TTC549 (cell line): ENCODE data around the gene NISCH.

Experiments used
- FAIRE-seq: peaks from 2 replicates; lab custom pipeline; 2012; peaks lifted over from hg19 to GRCh38; lab: Jason Lieb, UNC

Gene NISCH

DNA sequence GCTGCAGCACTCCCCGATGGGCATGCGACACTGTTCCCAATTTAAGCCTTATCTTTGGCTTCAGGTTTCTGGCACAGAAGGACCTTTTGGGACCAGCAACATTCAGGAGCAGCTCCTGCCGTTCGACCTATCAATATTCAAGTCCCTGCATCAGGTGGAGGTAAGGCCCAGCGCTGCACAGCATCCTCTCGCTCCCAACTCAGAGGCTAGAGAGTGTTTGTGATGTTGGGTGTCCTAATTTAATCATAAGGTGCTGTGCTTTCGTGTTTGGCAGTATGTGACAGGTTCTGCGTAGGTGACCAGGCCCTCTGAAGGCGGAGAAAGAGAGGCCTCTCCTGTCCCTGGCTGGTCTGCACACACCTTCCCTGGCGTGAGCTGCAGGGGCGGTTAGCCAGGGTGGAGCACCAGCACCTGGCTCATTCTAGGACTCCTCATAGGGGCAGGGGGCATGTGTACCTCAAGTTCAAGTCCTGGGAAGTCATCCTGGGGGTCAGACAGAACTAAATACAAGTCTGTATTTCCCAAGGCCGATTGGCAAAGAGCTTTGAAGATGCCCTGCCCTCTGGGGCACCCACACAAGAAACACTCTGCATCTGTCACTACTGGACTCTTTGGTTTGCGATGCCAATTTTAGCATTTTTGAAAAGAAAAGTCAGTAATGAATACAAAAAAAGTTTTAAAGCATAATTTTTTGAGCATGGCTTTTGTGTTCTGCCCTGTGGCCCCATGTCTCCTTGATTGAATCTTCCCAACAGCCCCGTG, 17.0 kb downstream of the NISCH start:
- FAIRE-seq, result no peak

DNA sequence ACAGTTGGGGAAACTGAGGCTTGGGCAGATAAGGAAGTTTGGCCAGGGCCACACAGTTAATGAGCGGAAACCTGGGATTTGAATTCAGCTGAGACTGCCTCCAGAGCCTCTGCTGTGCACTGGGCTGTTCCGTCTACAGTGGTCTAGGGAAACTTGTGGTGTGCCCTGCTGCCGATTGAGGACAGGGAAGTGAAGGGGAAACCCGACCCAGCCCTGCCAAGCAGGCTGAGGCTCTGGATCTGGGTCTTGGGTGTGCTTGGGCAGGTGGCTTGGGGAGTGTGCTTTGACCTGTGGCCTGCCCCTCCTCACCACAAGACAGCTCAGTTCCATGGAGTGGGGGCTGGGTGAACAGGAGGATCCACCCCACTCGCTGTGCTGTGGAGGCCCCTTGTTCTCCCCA, 17.6 kb downstream of the NISCH start:
- FAIRE-seq, result no peak

DNA sequence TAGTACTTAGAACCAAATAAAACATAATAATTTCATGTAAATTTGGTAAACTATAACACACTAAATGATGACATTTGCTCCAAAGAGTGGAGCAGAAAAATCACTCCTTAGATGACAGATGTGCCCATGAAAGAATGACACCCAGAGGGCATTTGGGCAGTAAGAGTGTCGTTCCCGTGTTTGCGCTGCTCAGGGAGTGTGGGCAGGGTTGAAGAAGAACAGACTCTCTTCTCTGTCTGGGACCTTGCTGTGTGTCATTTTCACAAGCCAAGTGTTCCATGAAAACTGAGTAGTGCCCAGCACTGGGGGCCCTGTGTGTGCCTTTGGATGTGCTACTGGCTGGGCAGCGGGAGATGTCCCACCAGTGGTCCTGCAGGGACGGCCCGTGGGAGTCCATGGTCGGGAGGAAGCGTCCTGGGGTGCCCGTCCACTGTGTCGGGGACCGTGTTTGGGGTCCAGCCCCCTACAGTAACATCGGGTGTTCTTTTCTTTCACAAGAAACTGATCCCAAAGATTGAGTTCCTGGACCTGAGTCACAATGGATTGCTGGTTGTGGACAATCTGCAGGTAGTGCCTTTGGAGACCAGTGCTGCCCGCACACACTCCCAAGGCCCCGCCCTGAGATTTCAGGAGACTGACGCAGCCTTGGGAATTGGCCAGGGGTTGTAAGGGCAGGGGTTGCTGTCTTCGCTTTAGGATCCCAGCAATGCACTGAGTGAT, 21.8 kb downstream of the NISCH start:
- no peak for FAIRE-seq

DNA sequence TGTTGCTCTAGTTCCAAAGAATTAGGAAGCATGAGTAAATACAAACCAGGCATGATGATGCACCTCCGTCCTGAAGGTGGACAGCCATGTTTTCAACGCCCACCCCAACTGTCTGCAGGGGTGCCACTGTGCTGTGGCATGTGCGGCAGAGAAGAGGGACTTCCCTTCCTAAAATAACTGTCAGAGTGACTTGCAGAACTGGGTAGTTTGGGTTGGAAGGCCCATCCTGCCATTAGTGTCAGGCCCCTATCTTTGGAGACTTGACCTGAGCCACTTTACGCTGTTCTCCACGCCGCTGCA, 22.3 kb downstream of the NISCH start:
- no peak for FAIRE-seq

DNA sequence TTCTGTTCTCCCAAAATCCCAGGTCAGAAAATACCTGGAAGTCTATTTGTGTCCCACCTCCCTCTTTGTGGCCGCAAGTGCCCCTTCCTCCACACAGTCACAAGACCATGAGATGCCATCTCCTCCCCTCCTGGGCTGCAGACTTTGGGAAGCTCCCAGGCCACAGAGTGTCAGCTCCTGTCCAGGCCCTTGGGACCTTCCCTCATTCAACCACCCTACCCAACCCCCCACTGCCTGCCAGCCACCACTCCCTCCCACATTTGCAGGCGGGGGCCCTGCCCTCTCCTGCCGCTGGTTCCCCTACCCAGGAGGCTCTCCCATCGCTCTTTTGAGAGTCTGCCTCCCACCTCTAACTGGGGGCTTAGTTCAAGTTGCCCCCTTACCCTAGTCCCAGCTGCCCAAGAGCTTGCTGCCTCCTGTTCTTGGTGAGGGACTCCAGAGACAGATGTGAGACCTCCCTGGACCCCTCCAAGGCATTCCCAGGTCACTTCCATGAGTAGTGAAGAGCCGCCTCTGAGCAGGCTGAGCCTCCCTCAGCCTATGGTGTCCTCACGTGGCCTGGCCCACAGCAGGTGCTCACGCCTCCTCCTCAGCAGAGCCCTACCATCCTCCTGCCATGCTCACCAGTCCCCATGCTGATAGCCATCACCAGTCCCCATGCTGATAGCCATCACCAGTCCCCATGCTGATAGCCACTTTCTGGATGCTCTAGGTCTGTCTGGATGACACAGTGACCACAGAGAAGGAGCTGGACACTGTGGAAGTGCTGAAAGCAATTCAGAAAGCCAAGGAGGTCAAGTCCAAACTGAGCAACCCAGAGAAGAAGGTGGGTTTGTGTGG, 23.9 kb downstream of the NISCH start:
- FAIRE-seq, result no peak

DNA sequence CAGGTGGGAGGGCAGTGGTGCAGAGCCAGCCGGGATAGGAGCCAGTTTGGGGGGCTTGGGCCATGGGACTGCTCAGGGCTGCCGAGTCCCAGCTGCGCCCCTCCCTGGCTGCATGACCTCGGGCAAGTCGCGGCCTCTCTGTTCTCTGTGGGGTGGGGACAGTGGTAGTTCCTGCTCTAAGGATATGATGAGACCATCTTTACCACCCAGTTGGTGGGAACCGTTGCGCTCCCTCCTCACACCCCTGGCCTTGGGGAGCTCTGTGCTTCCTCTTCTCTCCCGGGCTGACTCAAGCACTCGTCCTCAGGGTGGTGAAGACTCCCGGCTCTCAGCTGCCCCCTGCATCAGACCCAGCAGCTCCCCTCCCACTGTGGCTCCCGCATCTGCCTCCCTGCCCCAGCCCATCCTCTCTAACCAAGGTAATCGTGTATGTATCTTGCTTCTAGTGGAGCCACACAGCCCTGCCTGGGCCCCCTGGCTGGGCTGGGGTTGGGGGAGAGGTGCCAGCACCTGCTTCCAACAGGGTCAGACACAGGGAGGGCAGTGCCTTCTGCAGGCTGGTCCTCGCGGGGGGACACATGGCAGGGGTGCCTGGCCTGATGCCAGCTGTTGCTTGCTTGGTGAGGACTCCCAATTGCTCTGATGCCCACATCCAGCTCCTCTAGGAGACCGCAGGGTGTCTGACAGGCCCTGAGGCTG, 24.6 kb downstream of the NISCH start:
- no peak for FAIRE-seq

DNA sequence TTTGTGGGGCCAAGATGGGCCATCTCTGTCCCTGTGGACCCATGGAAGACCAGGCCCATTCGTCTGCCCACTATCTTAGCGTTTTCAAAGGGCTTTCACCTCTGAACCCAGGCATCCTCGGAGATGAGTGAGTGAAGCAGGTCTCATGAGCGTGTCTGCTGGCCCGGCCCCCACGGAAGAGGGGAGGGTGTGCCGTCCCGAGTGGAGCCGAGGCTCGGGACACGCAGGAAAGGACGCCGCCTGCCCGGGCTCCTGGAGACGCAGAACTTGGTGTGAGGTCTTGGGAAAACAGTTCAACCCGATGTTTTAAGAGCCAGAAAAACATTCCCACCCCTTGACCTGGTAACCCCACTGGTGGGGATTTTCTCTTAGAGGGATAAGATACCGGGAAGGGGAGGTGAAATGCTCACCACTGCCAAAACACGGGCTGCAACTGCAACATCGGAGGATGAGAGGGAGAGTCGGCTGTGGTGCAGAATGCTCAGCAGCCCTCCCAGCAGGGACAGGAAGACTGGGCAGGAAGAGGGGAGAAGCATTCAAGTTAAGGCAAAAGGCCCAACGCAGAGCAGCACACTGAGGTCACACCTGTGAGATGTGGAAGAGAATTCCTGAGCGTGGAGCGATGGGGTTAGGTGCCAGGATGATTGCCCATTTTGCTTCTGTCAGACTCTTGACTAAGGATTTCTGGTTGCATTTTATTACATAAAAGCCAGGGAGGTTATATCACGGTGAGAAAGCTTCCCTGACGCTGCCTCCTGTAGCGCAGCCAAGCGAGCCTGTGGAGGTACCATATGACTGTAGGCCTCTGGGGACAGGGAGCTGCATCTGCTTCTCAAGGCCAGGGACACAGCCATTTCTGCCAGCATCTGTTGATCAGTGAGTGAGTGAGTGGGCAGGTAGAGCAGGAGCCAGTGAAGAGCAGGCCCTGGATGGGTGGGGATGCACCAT, 25.6 kb downstream of the NISCH start:
- FAIRE-seq, result no peak

DNA sequence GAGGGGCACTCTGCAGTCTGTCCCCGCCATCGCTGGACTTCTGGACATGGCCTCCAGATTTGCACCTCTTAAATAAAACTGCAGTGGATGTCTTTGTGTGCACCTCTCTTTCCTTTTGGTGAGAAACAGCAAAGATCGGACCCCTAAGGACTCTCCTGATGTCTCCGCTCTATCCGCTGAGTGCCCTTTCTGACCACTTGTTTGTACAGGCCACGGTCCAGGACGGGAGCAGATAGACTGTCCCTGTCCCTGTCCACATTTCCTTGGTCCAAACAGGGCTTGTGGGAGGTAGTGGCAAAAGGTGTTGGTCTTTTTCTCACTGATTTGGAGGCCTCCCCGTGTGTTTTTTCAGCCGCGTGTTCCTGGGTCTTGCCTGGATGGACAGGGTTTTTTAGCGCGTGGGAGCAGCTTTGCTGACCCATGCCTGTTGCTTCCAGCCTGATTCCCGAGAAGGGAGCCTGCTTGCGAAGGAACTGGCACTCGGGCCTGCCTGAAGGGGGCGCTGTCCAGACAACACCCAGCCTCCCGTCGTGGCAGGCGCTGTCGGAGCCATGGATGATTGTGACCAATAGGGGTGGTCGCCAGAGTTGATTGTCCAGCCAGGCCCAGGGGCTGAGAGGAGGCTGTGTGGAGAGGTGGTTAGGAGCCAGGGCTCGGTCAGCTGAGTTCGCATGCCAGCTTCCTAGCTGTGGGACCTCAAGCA, 26.6 kb downstream of the NISCH start:
- FAIRE-seq, result no peak

DNA sequence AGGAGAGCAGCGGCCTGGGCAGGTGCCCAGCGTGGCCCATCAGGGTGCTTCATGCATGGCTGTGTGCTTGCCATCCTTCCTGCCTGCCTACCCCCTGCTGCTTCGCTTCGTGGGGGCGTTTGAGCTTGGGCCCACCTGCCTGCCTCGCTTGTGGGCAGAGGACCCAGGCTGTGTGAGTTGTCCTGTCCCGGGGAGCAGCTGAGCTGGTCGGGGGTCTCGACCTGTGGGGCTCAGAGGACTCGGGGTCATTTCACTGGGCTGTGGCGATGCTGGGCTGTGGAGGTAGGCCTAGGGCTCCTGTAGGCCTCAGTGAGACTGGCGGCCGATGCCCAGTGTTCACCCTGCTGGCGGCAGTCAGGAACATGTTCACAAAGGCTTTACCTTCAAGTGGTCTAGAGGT, 27.7 kb downstream of the NISCH start:
- no peak for FAIRE-seq

DNA sequence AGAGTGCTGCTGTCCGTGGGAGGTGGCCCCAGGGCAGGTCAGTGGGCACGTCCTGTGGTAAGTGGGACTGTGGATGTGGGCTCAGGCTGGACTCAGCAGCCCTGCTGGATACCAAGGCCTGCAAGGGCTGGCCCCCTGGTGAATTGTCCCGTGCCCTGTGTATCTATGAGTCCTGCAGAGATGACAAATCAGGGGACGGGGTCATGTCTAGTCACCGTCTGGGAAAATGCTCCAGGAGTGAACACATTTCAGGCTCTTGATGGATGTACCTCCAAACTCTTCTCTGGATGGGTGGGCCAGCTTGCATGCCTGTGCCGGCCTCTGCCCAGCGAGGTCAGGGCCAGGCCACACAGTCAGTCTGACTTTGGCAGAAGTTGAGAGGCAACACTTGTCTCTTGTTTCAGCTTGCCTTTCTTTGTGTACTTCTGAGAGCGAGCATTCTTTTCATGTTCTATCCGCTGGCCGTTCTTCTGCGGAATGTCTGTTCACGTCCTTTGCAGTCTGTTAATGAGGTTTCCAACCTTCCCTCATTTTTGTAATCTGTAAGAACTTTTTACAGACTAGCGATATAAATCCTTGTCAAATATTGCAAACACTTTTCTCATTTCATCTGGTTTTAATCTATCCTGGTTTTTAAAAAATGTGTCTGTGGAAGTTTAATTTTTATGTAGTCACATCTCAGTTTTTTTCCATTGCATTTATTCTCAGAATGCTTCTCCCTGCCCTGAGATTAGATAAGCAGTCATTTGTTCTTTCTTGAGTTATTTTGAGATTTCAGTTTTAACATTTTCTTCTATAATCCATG, 28.4 kb downstream of the NISCH start:
- no peak for FAIRE-seq

DNA sequence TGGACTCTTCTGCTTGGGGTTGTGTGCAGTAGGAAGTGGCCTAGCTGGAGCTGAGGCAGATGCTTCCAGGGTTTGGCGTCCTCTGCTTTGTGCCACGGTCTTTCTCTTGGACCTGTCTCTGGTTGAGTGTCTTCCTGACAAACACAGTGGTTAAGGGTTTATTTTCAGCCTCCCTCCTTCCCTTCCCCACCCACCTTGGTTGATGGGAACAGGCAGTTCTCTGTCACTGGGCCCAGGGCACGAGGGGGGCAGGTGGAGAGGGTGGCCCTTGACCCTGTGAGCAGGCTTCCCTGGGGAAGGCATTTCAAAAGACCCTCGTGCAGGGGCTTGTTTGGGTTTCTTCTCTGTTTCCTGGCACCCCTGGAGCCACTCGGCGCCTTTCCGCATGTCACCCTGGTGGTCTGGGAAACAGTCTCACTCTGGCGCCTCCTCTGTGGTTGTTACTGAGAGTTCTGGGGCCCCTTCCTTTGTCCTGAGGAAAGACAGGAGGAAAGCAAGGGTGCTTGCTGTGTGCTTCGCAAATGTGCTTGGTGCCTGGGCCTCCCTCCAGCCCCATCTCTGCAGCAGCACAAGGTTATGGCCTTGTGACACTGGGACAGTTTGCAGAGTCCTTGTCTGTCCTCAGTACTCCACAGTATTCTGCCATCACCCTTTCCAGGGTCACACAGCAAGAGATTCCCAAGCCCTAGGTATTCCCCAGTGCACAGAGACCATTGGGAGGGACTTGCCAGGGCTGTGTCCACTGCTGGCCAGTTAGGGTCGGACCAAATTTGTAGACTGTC, 29.5 kb downstream of the NISCH start:
- no peak for FAIRE-seq

DNA sequence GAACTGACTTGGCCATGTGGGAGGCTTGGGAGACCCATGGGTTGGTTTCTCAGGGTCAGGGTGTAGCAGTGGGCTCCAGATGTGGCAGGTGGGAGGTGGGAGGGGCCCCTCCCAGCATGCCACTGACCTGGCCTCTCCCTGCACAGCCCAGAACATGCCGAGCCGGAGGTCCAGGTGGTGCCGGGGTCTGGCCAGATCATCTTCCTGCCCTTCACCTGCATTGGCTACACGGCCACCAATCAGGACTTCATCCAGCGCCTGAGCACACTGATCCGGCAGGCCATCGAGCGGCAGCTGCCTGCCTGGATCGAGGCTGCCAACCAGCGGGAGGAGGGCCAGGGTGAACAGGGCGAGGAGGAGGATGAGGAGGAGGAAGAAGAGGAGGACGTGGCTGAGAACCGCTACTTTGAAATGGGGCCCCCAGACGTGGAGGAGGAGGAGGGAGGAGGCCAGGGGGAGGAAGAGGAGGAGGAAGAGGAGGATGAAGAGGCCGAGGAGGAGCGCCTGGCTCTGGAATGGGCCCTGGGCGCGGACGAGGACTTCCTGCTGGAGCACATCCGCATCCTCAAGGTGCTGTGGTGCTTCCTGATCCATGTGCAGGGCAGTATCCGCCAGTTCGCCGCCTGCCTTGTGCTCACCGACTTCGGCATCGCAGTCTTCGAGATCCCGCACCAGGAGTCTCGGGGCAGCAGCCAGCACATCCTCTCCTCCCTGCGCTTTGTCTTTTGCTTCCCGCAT, 31.8 kb downstream of the NISCH start:
- no peak for FAIRE-seq

DNA sequence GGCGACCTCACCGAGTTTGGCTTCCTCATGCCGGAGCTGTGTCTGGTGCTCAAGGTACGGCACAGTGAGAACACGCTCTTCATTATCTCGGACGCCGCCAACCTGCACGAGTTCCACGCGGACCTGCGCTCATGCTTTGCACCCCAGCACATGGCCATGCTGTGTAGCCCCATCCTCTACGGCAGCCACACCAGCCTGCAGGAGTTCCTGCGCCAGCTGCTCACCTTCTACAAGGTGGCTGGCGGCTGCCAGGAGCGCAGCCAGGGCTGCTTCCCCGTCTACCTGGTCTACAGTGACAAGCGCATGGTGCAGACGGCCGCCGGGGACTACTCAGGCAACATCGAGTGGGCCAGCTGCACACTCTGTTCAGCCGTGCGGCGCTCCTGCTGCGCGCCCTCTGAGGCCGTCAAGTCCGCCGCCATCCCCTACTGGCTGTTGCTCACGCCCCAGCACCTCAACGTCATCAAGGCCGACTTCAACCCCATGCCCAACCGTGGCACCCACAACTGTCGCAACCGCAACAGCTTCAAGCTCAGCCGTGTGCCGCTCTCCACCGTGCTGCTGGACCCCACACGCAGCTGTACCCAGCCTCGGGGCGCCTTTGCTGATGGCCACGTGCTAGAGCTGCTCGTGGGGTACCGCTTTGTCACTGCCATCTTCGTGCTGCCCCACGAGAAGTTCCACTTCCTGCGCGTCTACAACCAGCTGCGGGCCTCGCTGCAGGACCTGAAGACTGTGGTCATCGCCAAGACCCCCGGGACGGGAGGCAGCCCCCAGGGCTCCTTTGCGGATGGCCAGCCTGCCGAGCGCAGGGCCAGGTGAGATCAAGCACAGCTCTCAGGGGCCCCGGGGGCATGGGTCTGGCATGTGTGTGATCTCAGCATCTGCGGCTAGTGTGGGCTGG, 32.6 kb downstream of the NISCH start:
- no peak for FAIRE-seq

DNA sequence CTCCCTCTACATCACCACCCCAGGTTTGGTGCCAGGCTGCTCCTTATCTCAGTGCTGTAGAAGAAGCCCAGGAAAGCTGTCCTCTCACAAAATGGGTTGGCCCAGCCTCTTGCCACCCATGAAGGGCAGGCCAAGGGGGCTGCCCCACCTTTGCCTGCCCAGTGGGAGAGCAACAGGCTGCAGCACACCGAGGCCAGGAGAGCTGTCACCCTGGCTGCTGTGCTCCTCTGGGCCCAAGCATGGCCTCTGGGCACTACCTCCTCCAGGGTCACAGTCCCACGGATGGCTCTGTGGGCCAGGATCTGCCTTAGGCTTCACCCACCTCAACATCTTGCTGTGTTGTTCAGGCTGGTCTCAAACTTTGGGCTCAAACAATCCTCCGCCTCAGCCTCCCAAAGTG, 33.3 kb downstream of the NISCH start:
- no peak for FAIRE-seq

DNA sequence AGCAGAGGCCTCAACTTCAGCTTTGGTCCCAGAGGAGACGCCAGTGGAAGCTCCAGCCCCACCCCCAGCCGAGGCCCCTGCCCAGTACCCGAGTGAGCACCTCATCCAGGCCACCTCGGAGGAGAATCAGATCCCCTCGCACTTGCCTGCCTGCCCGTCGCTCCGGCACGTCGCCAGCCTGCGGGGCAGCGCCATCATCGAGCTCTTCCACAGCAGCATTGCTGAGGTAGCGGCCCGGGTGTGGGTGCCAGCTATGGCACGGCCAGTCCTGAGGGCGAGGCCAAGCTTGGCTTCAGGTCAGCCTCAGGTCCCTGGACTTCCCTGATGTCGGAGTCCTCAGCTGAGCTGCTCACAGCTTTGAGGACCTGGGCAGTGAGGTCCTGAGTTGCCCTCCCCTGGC, 34.0 kb downstream of the NISCH start:
- no peak for FAIRE-seq

DNA sequence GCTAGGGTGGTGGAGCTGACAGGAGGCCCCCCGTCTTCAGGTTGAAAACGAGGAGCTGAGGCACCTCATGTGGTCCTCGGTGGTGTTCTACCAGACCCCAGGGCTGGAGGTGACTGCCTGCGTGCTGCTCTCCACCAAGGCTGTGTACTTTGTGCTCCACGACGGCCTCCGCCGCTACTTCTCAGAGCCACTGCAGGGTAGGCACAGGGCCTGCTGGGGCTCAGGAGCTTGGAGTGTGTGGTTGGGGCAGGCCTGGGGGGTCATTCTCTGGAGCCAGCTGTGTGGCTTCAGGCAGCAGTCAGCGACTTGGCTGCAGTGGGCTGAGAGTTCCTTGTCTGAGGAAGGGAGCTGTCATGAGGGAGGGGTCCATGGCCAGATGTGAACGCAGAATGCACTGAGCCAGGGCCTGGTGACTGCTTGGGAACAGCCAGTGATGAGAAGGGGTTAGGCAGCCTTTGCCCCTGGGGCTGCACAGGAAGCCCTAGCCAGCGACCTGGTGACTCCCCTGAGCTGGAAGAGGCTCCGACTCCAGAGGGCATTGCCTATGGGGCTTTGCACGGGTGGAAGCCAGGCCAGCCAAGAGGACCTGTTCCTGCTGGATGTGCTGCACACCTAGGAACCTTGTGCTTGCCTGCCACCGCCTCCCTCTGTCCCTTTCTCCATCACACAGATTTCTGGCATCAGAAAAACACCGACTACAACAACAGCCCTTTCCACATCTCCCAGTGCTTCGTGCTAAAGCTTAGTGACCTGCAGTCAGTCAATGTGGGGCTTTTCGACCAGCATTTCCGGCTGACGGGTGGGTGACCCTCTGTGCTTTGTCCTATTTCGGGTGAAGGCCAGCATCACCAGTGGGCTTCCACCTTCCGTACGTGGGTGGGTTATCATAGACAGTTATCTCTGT, 34.9 kb downstream of the NISCH start:
- FAIRE-seq, result no peak
